ENCODE measurements around the gene EHD3. TPM values are rescaled to one million over a fixed set of nuclear protein-coding genes. Genes with fewer than 3 reads are reported as not detected.

EHD3 gene
- total RNA-seq, 2 experiments from 2014 or later, result 0.05 to 0.21 TPM

GRCh38 chr2:31230751-31231150 lies 3.2 kb upstream of the EHD3 start:
- ATAC-seq (no peak), DNase-seq (no peak)
- no peak overlapping the region for H3K4me3 Mint-ChIP-seq
- ChIA-PET CTCF (no interaction called here), POLR2A (no interaction called here)
- H3K9me3 Mint-ChIP-seq (ENCODE audit: insufficient read depth), result no peaks in the 10 kb centered on the region
- peaks cover 8% of the 10 kb centered on the region for H3K4me1 Mint-ChIP-seq (ENCODE audit: low read depth)
- no peak overlapping the region for H3K27ac Mint-ChIP-seq
- H3K36me3 Mint-ChIP-seq (ENCODE audit: low read depth), result no peaks in the 10 kb centered on the region
- peaks cover 37% of the 10 kb centered on the region for H3K27me3 Mint-ChIP-seq (ENCODE audit: low read depth)

- DNase-seq (no peak), ATAC-seq (no peak)
- H3K27me3 Mint-ChIP-seq (ENCODE audit: low read depth), result peaks cover 33% of the 10 kb centered on the region
- no peak overlapping the region for H3K4me3 Mint-ChIP-seq
- H3K27ac Mint-ChIP-seq, result no peak overlapping the region
- ChIA-PET CTCF (no interaction called here), POLR2A (no interaction called here)
- peaks cover 8% of the 10 kb centered on the region for H3K4me1 Mint-ChIP-seq (ENCODE audit: low read depth)
- no peaks in the 10 kb centered on the region for H3K9me3 Mint-ChIP-seq (ENCODE audit: insufficient read depth)
- no peaks in the 10 kb centered on the region for H3K36me3 Mint-ChIP-seq (ENCODE audit: low read depth)
These were observed 2.2 kb upstream of the EHD3 start for GRCh38 chr2:31231571-31232302.

GRCh38 chr2:31232586-31232985 lies 1.4 kb upstream of the EHD3 start:
- ChIA-PET POLR2A (no interaction called here), CTCF (no interaction called here)
- Mint-ChIP-seq H3K27ac (no peak overlapping the region), H3K4me3 (no peak overlapping the region), H3K36me3 (ENCODE audit: low read depth) (no peaks in the 10 kb centered on the region), H3K27me3 (ENCODE audit: low read depth) (peaks cover 26% of the 10 kb centered on the region), H3K4me1 (ENCODE audit: low read depth) (peaks cover 8% of the 10 kb centered on the region), H3K9me3 (ENCODE audit: insufficient read depth) (no peaks in the 10 kb centered on the region)
- ATAC-seq, result no peak
- DNase-seq, result no peak

- Mint-ChIP-seq H3K4me3 (peak overlapping the region; percentile 62), H3K27me3 (ENCODE audit: low read depth) (peaks cover 25% of the 10 kb centered on the region), H3K4me1 (ENCODE audit: low read depth) (peaks cover 8% of the 10 kb centered on the region), H3K27ac (no peak overlapping the region), H3K36me3 (ENCODE audit: low read depth) (no peaks in the 10 kb centered on the region), H3K9me3 (ENCODE audit: insufficient read depth) (no peaks in the 10 kb centered on the region)
- CTCF ChIA-PET, result interaction anchor here (0.9 kb wide), 1 partner anchor 63 kb away, joined by 3 read pairs; no protein-coding TSS in a partner anchor
- no peak for DNase-seq
- POLR2A ChIA-PET, result no interaction called here
- ATAC-seq, result no peak
These were observed 721 bp upstream of the EHD3 start for GRCh38 chr2:31233231-31233630.

- no peaks in the 10 kb centered on the region for H3K36me3 Mint-ChIP-seq (ENCODE audit: low read depth)
- CTCF ChIA-PET, result interaction anchor here (3.0 kb wide), 1 partner anchor 99 kb away, joined by 9 read pairs; no protein-coding TSS in a partner anchor
- ATAC-seq (no peak), DNase-seq (no peak)
- no peak overlapping the region for H3K27ac Mint-ChIP-seq
- peaks cover 8% of the 10 kb centered on the region for H3K4me1 Mint-ChIP-seq (ENCODE audit: low read depth)
- peaks cover 22% of the 10 kb centered on the region for H3K27me3 Mint-ChIP-seq (ENCODE audit: low read depth)
- H3K4me3 Mint-ChIP-seq, result peak overlapping the region; percentile 23
- POLR2A ChIA-PET, result no interaction called here
- no peaks in the 10 kb centered on the region for H3K9me3 Mint-ChIP-seq (ENCODE audit: insufficient read depth)
These were observed 941 bp downstream of the EHD3 start for GRCh38 chr2:31234683-31235503.

GRCh38 chr2:31235504-31235902 lies 1.6 kb downstream of the EHD3 start:
- no peaks in the 10 kb centered on the region for H3K9me3 Mint-ChIP-seq (ENCODE audit: insufficient read depth)
- no peak overlapping the region for H3K27ac Mint-ChIP-seq
- DNase-seq (no peak), ATAC-seq (no peak)
- CTCF ChIA-PET, result interaction anchor here (3.0 kb wide), 1 partner anchor 98 kb away, joined by 9 read pairs; no protein-coding TSS in a partner anchor
- POLR2A ChIA-PET, result no interaction called here
- H3K27me3 Mint-ChIP-seq (ENCODE audit: low read depth), result peaks cover 16% of the 10 kb centered on the region
- H3K36me3 Mint-ChIP-seq (ENCODE audit: low read depth), result no peaks in the 10 kb centered on the region
- H3K4me3 Mint-ChIP-seq, result no peak overlapping the region
- peaks cover 8% of the 10 kb centered on the region for H3K4me1 Mint-ChIP-seq (ENCODE audit: low read depth)

- CTCF ChIA-PET, result interaction anchor here (3.0 kb wide), 1 partner anchor 97 kb away, joined by 9 read pairs; no protein-coding TSS in a partner anchor
- H3K4me1 Mint-ChIP-seq (ENCODE audit: low read depth), result peaks cover 13% of the 10 kb centered on the region
- ATAC-seq (no peak), DNase-seq (no peak)
- H3K9me3 Mint-ChIP-seq (ENCODE audit: insufficient read depth), result no peaks in the 10 kb centered on the region
- H3K4me3 Mint-ChIP-seq, result no peak overlapping the region
- no peak overlapping the region for H3K27ac Mint-ChIP-seq
- POLR2A ChIA-PET, result no interaction called here
- no peaks in the 10 kb centered on the region for H3K36me3 Mint-ChIP-seq (ENCODE audit: low read depth)
- H3K27me3 Mint-ChIP-seq (ENCODE audit: low read depth), result peaks cover 10% of the 10 kb centered on the region
These were observed 2.7 kb downstream of the EHD3 start for GRCh38 chr2:31236433-31237205.

- no peak for DNase-seq
- Mint-ChIP-seq H3K36me3 (ENCODE audit: low read depth) (no peaks in the 10 kb centered on the region), H3K27me3 (ENCODE audit: low read depth) (peaks cover 6% of the 10 kb centered on the region), H3K27ac (no peak overlapping the region), H3K4me3 (no peak overlapping the region), H3K4me1 (ENCODE audit: low read depth) (peaks cover 20% of the 10 kb centered on the region), H3K9me3 (ENCODE audit: insufficient read depth) (no peaks in the 10 kb centered on the region)
- ChIA-PET POLR2A (no interaction called here), CTCF (no interaction called here)
- ATAC-seq, result no peak
These were observed 3.5 kb downstream of the EHD3 start for GRCh38 chr2:31237348-31238017.

GRCh38 chr2:31238126-31238905 lies 4.4 kb downstream of the EHD3 start:
- Mint-ChIP-seq H3K36me3 (ENCODE audit: low read depth) (no peaks in the 10 kb centered on the region), H3K27ac (no peak overlapping the region), H3K4me1 (ENCODE audit: low read depth) (peaks cover 18% of the 10 kb centered on the region), H3K4me3 (no peak overlapping the region), H3K9me3 (ENCODE audit: insufficient read depth) (no peaks in the 10 kb centered on the region), H3K27me3 (ENCODE audit: low read depth) (no peaks in the 10 kb centered on the region)
- ATAC-seq (no peak), DNase-seq (no peak)
- CTCF ChIA-PET, result no interaction called here
- POLR2A ChIA-PET, result no interaction called here

GRCh38 chr2:31238906-31239592 lies 5.1 kb downstream of the EHD3 start:
- Mint-ChIP-seq H3K27ac (no peak overlapping the region), H3K4me1 (ENCODE audit: low read depth) (peaks cover 13% of the 10 kb centered on the region), H3K36me3 (ENCODE audit: low read depth) (no peaks in the 10 kb centered on the region), H3K27me3 (ENCODE audit: low read depth) (no peaks in the 10 kb centered on the region), H3K4me3 (no peak overlapping the region), H3K9me3 (ENCODE audit: insufficient read depth) (no peaks in the 10 kb centered on the region)
- ChIA-PET CTCF (no interaction called here), POLR2A (no interaction called here)
- DNase-seq (no peak), ATAC-seq (no peak)

All from activated CD8-positive, alpha-beta T cell treated with anti-CD3 and anti-CD28 coated beads, Interleukin-2, amount 10 ng/mL, durations not matched to agents 7 days and 5 days (primary cell).